Caco-2 (cell line): ENCODE measurements around the gene COL21A1. TPM values are rescaled to one million over a fixed set of nuclear protein-coding genes. Genes with fewer than 3 reads are reported as not detected.

Experiments
- BruUV-seq: library from RNA; stranded (reverse); fragments of 400-500 nt; replicated peaks from 2 replicates; lab custom pipeline; 2021; lab: Mats Ljungman, UMichigan
- CTCF ChIA-PET: fragments of 300-600 bp; sonication (Branson Sonifier 250); formaldehyde crosslinking; loops from one replicate; lab custom pipeline; 2022; ENCODE audit warnings: antibody characterized with exemption; lab: Charles Lee
- POLR2A ChIA-PET: fragments of 300-600 bp; sonication (Branson Sonifier 250); formaldehyde crosslinking; loops from one replicate; lab custom pipeline; 2022; ENCODE audit warnings: antibody characterized with exemption; lab: Charles Lee
- DNase-seq, 2 experiments: peaks; one replicate each; pipeline versions ENCODE4 v3.0.0 to v3.0.0-alpha.2; 2020 to 2022
- H3K27me3 ChIP-seq: replicated peaks from 2 replicates; pipeline ENCODE4 v1.6.0; 2011; ENCODE audit warnings: low read length; ENCODE audit not compliant: control insufficient read depth, insufficient read depth
- H3K36me3 ChIP-seq: 2 replicates; pipeline ENCODE4 v1.5.1; 2011; ENCODE audit warnings: low read length; ENCODE audit not compliant: control insufficient read depth, insufficient read depth
- H3K4me1 ChIP-seq: fragments of 250-450 bp; sonication (Bioruptor Pico); 2 replicates; pipeline ENCODE4 v1.5.1; 2020; ENCODE audit warnings: mild to moderate bottlenecking
- H3K4me3 ChIP-seq: 2 replicates; pipeline ENCODE4 v1.5.1; 2011; ENCODE audit warnings: low read depth, mild to moderate bottlenecking, control low read depth, low read length
- H3K9me3 ChIP-seq: fragments of 250-450 bp; sonication (Bioruptor Pico); 2 replicates; pipeline ENCODE4 v1.5.1; 2020; ENCODE audit warnings: mild to moderate bottlenecking, moderate library complexity
- H3K27ac Mint-ChIP-seq: one replicate; pipeline ENCODE4 v1.8.0; 2022; ENCODE audit warnings: mixed read lengths; ENCODE audit not compliant: unreplicated experiment
- H3K27me3 Mint-ChIP-seq: one replicate; pipeline ENCODE4 v1.8.0; 2022; ENCODE audit warnings: mixed read lengths; ENCODE audit not compliant: insufficient read depth, unreplicated experiment
- H3K36me3 Mint-ChIP-seq: one replicate; pipeline ENCODE4 v1.8.0; 2022; ENCODE audit warnings: mild to moderate bottlenecking, mixed read lengths; ENCODE audit not compliant: insufficient read depth, unreplicated experiment
- H3K4me1 Mint-ChIP-seq: one replicate; pipeline ENCODE4 v1.8.0; 2022; ENCODE audit warnings: low read depth, mixed read lengths; ENCODE audit not compliant: unreplicated experiment
- H3K4me3 Mint-ChIP-seq: one replicate; pipeline ENCODE4 v1.8.0; 2022; ENCODE audit warnings: mild to moderate bottlenecking, moderate library complexity, mixed read lengths; ENCODE audit not compliant: unreplicated experiment
- H3K9me3 Mint-ChIP-seq: one replicate; pipeline ENCODE4 v1.8.0; 2022; ENCODE audit warnings: mixed read lengths; ENCODE audit not compliant: unreplicated experiment
- intact Hi-C: fragments of 100-400 bp; cut with micrococcal nuclease; formaldehyde crosslinking; loops from one replicate; pipeline ENCODE4 v1.10.0; 2022; ENCODE audit not compliant: unreplicated experiment
- total RNA-seq: library from RNA; stranded (reverse); gene quantifications from 2 replicates; pipeline ENCODE4 v1.2.3, GENCODE V29; 2022
- TF ChIP-seq, protein P1 (sequence below), 2 experiments: fragments of 200-600 bp in 1 of 2; IDR thresholded peaks; 1 replicate in 1 of 2; 2 replicates in 1 of 2; pipeline versions ENCODE4 v1.5.1 to v1.8.0; 2011 to 2022; ENCODE audit warnings: antibody characterized with exemption in 1 of 2, control low read depth in 1 of 2, inconsistent platforms in 1 of 2, low read depth in 1 of 2, low read length in 1 of 2, mild to moderate bottlenecking in 1 of 2, moderate library complexity in 1 of 2; ENCODE audit not compliant: insufficient read depth in 1 of 2, severe bottlenecking in 1 of 2, unreplicated experiment in 1 of 2

COL21A1 gene
- total RNA-seq, 1 experiment from 2014 or later = 1.3 TPM

DNA sequence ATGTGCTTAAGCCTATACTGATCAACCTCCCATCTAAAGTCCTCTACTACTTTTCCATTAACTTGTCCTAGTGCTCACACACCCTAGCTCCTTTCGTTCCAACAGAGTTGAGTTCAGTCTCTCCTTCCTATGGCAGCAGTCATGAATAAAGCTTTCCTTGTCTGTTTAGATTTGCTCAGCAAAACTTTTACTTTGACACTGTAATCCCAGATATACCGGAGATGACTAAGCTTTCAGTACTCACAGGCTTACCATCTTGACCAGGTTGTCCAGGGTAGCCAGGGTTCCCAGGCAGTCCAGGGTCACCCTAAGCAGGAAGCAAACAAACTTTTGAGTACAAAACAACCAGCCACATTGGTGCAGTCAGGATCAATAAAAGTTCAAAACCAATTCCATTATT, 90.7 kb downstream of the COL21A1 start:
- Histone ChIP-seq H3K4me3 (no peak overlapping the region), H3K36me3 (no peaks in the 10 kb centered on the region), H3K9me3 (no peaks in the 10 kb centered on the region; the same call in 1 of the 2 replicates), H3K27me3 (no peaks in the 10 kb centered on the region), H3K4me1 (no peaks in the 10 kb centered on the region; the same call in 1 of the 2 replicates)
- TF ChIP-seq, protein P1, sequence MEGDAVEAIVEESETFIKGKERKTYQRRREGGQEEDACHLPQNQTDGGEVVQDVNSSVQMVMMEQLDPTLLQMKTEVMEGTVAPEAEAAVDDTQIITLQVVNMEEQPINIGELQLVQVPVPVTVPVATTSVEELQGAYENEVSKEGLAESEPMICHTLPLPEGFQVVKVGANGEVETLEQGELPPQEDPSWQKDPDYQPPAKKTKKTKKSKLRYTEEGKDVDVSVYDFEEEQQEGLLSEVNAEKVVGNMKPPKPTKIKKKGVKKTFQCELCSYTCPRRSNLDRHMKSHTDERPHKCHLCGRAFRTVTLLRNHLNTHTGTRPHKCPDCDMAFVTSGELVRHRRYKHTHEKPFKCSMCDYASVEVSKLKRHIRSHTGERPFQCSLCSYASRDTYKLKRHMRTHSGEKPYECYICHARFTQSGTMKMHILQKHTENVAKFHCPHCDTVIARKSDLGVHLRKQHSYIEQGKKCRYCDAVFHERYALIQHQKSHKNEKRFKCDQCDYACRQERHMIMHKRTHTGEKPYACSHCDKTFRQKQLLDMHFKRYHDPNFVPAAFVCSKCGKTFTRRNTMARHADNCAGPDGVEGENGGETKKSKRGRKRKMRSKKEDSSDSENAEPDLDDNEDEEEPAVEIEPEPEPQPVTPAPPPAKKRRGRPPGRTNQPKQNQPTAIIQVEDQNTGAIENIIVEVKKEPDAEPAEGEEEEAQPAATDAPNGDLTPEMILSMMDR (IDR thresholded peaks at IDR 0.05; ENCODE audit: insufficient read depth in 1 of 2, low read depth in 1 of 2, low read length in 1 of 2, severe bottlenecking in 1 of 2, unreplicated experiment in 1 of 2) = no peak
- H3K27ac Mint-ChIP-seq = no peak overlapping the region
- peaks cover 23% of the 10 kb centered on the region for H3K9me3 Mint-ChIP-seq
- POLR2A ChIA-PET = no interaction called here
- H3K36me3 Mint-ChIP-seq = no peaks in the 10 kb centered on the region
- intact Hi-C loops = no loop called here
- no TSS peak for BruUV-seq
- H3K4me3 Mint-ChIP-seq = no peak overlapping the region
- no peaks in the 10 kb centered on the region for H3K27me3 Mint-ChIP-seq
- peaks cover 8% of the 10 kb centered on the region for H3K4me1 Mint-ChIP-seq
- DNase-seq = no peak
- CTCF ChIA-PET = no interaction called here

DNA sequence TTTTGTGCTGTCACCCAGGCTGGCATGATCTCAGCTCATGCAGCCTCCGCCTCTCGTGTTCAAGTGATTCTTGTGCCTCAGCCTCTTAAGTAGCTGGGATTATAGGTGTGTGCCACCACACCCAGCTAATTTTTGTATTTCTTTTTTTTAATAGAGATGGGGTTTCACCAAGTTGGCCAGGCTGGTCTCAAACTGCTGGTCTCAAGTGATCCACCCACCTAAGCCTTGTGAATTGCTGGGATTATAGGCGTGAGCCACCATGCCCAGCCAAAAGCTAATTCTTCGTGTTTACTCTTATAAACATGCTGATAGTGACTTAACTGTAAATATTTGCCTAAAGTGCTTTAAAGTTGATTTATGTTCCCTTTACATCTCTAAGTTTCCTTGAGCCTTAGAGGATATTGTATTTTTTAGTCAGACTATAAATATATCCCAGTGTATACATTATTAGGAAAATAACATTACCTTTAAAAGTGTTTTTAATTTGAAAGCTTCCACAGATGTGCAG, 91.7 kb downstream of the COL21A1 start:
- Mint-ChIP-seq H3K27ac (no peak overlapping the region), H3K27me3 (no peaks in the 10 kb centered on the region), H3K36me3 (no peaks in the 10 kb centered on the region), H3K4me1 (peaks cover 8% of the 10 kb centered on the region), H3K9me3 (peaks cover 23% of the 10 kb centered on the region), H3K4me3 (no peak overlapping the region)
- CTCF ChIA-PET = no interaction called here
- H3K9me3 ChIP-seq = no peaks in the 10 kb centered on the region; the same call in 1 of the 2 replicates
- no peak overlapping the region for H3K4me3 ChIP-seq
- intact Hi-C loops = no loop called here
- DNase-seq = no peak
- POLR2A ChIA-PET = no interaction called here
- H3K4me1 ChIP-seq = no peaks in the 10 kb centered on the region; the same call in 1 of the 2 replicates
- TF ChIP-seq, protein P1 (IDR thresholded peaks at IDR 0.05; ENCODE audit: insufficient read depth in 1 of 2, low read depth in 1 of 2, low read length in 1 of 2, severe bottlenecking in 1 of 2, unreplicated experiment in 1 of 2) = no peak
- H3K36me3 ChIP-seq = no peaks in the 10 kb centered on the region
- no peaks in the 10 kb centered on the region for H3K27me3 ChIP-seq
- no TSS peak for BruUV-seq

DNA sequence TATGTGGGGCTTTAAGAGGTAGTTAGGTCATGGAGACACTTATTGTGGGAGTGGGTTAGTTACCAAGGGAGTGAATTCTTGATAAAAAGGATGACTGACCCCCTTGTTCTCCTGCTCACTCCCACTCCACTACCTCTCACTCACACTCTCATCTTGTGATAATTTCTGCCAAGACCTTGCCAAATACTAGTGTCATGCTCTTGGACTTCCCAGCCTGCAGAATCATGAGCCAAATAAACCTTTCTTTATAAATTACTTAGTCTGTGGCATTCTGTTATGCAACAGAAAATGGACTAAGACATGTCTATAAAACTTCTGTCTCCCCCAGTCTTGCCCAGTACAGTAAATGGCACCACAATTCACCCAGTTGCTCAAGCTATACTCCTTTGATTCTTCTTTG, 93.3 kb downstream of the COL21A1 start:
- Histone ChIP-seq H3K27me3 (no peaks in the 10 kb centered on the region), H3K36me3 (no peaks in the 10 kb centered on the region), H3K9me3 (no peaks in the 10 kb centered on the region; the same call in 1 of the 2 replicates), H3K4me3 (no peak overlapping the region), H3K4me1 (no peaks in the 10 kb centered on the region; the same call in 1 of the 2 replicates)
- ChIA-PET CTCF (no interaction called here), POLR2A (no interaction called here)
- H3K27me3 Mint-ChIP-seq = no peaks in the 10 kb centered on the region
- no peak for DNase-seq
- peaks cover 8% of the 10 kb centered on the region for H3K4me1 Mint-ChIP-seq
- H3K27ac Mint-ChIP-seq = no peak overlapping the region
- intact Hi-C loops = no loop called here
- peaks cover 23% of the 10 kb centered on the region for H3K9me3 Mint-ChIP-seq
- H3K4me3 Mint-ChIP-seq = no peak overlapping the region
- TF ChIP-seq, protein P1 (IDR thresholded peaks at IDR 0.05; ENCODE audit: insufficient read depth in 1 of 2, low read depth in 1 of 2, low read length in 1 of 2, severe bottlenecking in 1 of 2, unreplicated experiment in 1 of 2) = no peak
- BruUV-seq = no TSS peak
- H3K36me3 Mint-ChIP-seq = no peaks in the 10 kb centered on the region
